DOHH2 (cell line): Measurements from ENCODE around the gene TAF1B.

Experiments
- H3F3A ChIP-seq: fragments of 200-600 bp; sonication (generic), shearing (Covaris generic); 2 replicates; pipeline ENCODE4 v1.6.0; 2016; ENCODE audit warnings: antibody characterized with exemption, mild to moderate bottlenecking; ENCODE audit not compliant: control insufficient read depth, insufficient read depth
- H3K27ac ChIP-seq: fragments of 200-600 bp; sonication (generic); 2 replicates; pipeline ENCODE4 v1.5.1; 2014; ENCODE audit warnings: low read depth, mild to moderate bottlenecking, low read length, moderate library complexity
- H3K27me3 ChIP-seq: fragments of 200-600 bp; sonication (generic); 2 replicates; pipeline ENCODE4 v1.6.1; 2014; ENCODE audit warnings: mild to moderate bottlenecking, low read length, mixed read lengths; ENCODE audit not compliant: control insufficient read depth
- H3K36me3 ChIP-seq: fragments of 200-600 bp; sonication (generic); 2 replicates; pipeline ENCODE4 v1.6.1; 2014; ENCODE audit warnings: mild to moderate bottlenecking, low read length, moderate library complexity, mixed read lengths; ENCODE audit not compliant: control insufficient read depth
- H3K4me1 ChIP-seq: fragments of 200-600 bp; sonication (generic); 2 replicates; pipeline ENCODE4 v1.6.1; 2014; ENCODE audit warnings: mild to moderate bottlenecking, low read length, mixed read lengths; ENCODE audit not compliant: control insufficient read depth
- H3K4me2 ChIP-seq: fragments of 200-600 bp; sonication (generic); 2 replicates; pipeline ENCODE4 v1.6.0; 2014; ENCODE audit warnings: mild to moderate bottlenecking, low read length, moderate library complexity
- H3K4me3 ChIP-seq: fragments of 200-600 bp; sonication (generic); 2 replicates; pipeline ENCODE4 v1.5.1; 2014; ENCODE audit warnings: mild to moderate bottlenecking, low read length, mixed read lengths
- H3K79me2 ChIP-seq: fragments of 200-600 bp; sonication (generic); 2 replicates; pipeline ENCODE4 v1.6.1; 2014; ENCODE audit warnings: mild to moderate bottlenecking, low read length, mixed read lengths; ENCODE audit not compliant: control insufficient read depth
- H3K9me2 ChIP-seq: fragments of 200-600 bp; sonication (generic); replicated peaks from 2 replicates; pipeline ENCODE4 v1.6.1; 2014; ENCODE audit warnings: mild to moderate bottlenecking, low read length, mixed read lengths; ENCODE audit not compliant: control insufficient read depth
- H3K9me3 ChIP-seq: fragments of 200-600 bp; sonication (generic); 2 replicates; pipeline ENCODE4 v1.6.1; 2014; ENCODE audit warnings: antibody characterized with exemption, low read length, mixed read lengths; ENCODE audit not compliant: control insufficient read depth, insufficient read depth
- H4K20me1 ChIP-seq: fragments of 200-600 bp; sonication (generic); 2 replicates; pipeline ENCODE4 v1.6.0; 2014; ENCODE audit warnings: low read depth, mild to moderate bottlenecking, antibody characterized with exemption, low read length, moderate library complexity; ENCODE audit not compliant: control insufficient read depth, insufficient read depth
- CTCF ChIP-seq: fragments of 200-600 bp; sonication (generic); IDR thresholded peaks from one replicate; pipeline ENCODE4 v1.5.1; 2014; ENCODE audit warnings: antibody characterized with exemption, mild to moderate bottlenecking, low read depth, low read length; ENCODE audit not compliant: poor library complexity, severe bottlenecking
- EZH2phosphoT487 ChIP-seq: fragments of 200-600 bp; sonication (generic); IDR thresholded peaks from 2 replicates; pipeline ENCODE4 v1.6.1; 2017; ENCODE audit warnings: borderline replicate concordance, mild to moderate bottlenecking, antibody characterized with exemption, low read length, moderate library complexity, mixed read lengths

The TAF1B gene

GRCh38 chr2:9970200-9971044 is 127.1 kb downstream of the TAF1B start:
- TF ChIP-seq EZH2phosphoT487, result no peak
- TF ChIP-seq CTCF, result no peak

GRCh38 chr2:9971105-9971818 is 128.0 kb downstream of the TAF1B start:
- H3K9me2 ChIP-seq, result no peaks in the 10 kb centered on the region
- peaks cover 6% of the 10 kb centered on the region; the same call in 1 of the 2 replicates for H3F3A ChIP-seq
- no peak overlapping the region for H3K27ac ChIP-seq
- H3K4me1 ChIP-seq, result peaks cover 21% of the 10 kb centered on the region
- H4K20me1 ChIP-seq, result no peaks in the 10 kb centered on the region
- TF ChIP-seq EZH2phosphoT487 (no peak), CTCF (no peak)
- no peaks in the 10 kb centered on the region for H3K79me2 ChIP-seq
- H3K9me3 ChIP-seq, result no peaks in the 10 kb centered on the region
- H3K36me3 ChIP-seq, result no peaks in the 10 kb centered on the region
- no peaks in the 10 kb centered on the region for H3K27me3 ChIP-seq
- no peak overlapping the region for H3K4me3 ChIP-seq
- H3K4me2 ChIP-seq, result no peak overlapping the region

More at GRCh38 chr2:9970200-9971044, 127.1 kb downstream of the TAF1B start:
- Histone ChIP-seq H3K4me1 (peaks cover 29% of the 10 kb centered on the region), H3K4me3 (no peak overlapping the region), H3K27me3 (no peaks in the 10 kb centered on the region), H3K79me2 (no peaks in the 10 kb centered on the region), H3K9me2 (no peaks in the 10 kb centered on the region), H3K4me2 (no peak overlapping the region), H3K9me3 (no peaks in the 10 kb centered on the region), H4K20me1 (no peaks in the 10 kb centered on the region), H3K36me3 (no peaks in the 10 kb centered on the region), H3F3A (peaks cover 6% of the 10 kb centered on the region; the same call in 1 of the 2 replicates), H3K27ac (no peak overlapping the region)

GRCh38 chr2:9971890-9972289 is 128.6 kb downstream of the TAF1B start:
- no peaks in the 10 kb centered on the region for H3K9me3 ChIP-seq
- no peaks in the 10 kb centered on the region for H3K9me2 ChIP-seq
- peaks cover under 1% of the 10 kb centered on the region; the same call in 1 of the 2 replicates for H3F3A ChIP-seq
- peaks cover 16% of the 10 kb centered on the region for H3K4me1 ChIP-seq
- no peaks in the 10 kb centered on the region for H4K20me1 ChIP-seq
- no peak overlapping the region for H3K4me2 ChIP-seq
- H3K27me3 ChIP-seq, result no peaks in the 10 kb centered on the region
- no peaks in the 10 kb centered on the region for H3K79me2 ChIP-seq
- TF ChIP-seq CTCF, result no peak
- TF ChIP-seq EZH2phosphoT487, result no peak
- H3K27ac ChIP-seq, result no peak overlapping the region
- H3K4me3 ChIP-seq, result no peak overlapping the region
- no peaks in the 10 kb centered on the region for H3K36me3 ChIP-seq
